ENCODE data around the gene PTPRT.

DNA sequence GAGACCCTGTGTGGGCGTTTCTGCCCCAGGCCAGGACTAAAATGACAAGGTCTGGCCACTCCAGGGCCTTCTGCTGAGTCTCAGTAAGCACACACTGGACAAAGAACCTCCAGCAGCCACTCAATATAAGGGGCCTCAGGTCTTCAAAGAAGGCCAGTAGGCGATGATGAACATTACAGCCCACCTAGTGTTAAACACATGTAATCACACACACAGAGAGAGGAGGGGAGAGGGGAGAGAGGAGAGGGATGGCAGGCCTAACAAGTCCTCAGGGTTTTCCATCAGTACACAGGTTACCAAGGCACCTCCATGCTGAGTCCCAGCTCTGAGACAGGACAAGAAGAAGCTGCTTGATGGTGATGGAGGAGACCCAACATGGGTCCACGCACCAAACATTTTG is 325.6 kb downstream of the PTPRT start:
- TF ChIP-seq CTCF (IDR thresholded peaks at IDR 0.05) (no peak), POLR2AphosphoS5 (IDR thresholded peaks at IDR 0.05) (no peak), EP300 (IDR thresholded peaks at IDR 0.05) (no peak), POLR2A (IDR thresholded peaks at IDR 0.05) (no peak)
